ENCODE results near the gene PPP2R2B.

Gene PPP2R2B

GRCh38 chr5:146904890-146905289 lies 26.3 kb upstream of the PPP2R2B start:
- H3K36me3 ChIP-seq: no peaks in the 10 kb centered on the region
- H3K9me3 ChIP-seq: no peaks in the 10 kb centered on the region
- no peak overlapping the region for H3K27ac ChIP-seq
- no peaks in the 10 kb centered on the region for H3K27me3 ChIP-seq
- H3K4me1 ChIP-seq (ENCODE audit: control insufficient read depth in 1 of 2, insufficient read depth in 1 of 2, low read depth in 1 of 2, low read length in 1 of 2): no peaks in the 10 kb centered on the region
- TF ChIP-seq CTCF (IDR thresholded peaks at IDR 0.05): no peak
- H3K4me3 ChIP-seq (ENCODE audit: low read depth in 1 of 2, low read length in 1 of 2): no peak overlapping the region

GRCh38 chr5:146903789-146904188 lies 25.2 kb upstream of the PPP2R2B start:
- Histone ChIP-seq H3K9me3 (no peaks in the 10 kb centered on the region), H3K27me3 (no peaks in the 10 kb centered on the region), H3K4me3 (ENCODE audit: low read depth in 1 of 2, low read length in 1 of 2) (no peak overlapping the region), H3K4me1 (ENCODE audit: control insufficient read depth in 1 of 2, insufficient read depth in 1 of 2, low read depth in 1 of 2, low read length in 1 of 2) (no peaks in the 10 kb centered on the region), H3K27ac (no peak overlapping the region), H3K36me3 (no peaks in the 10 kb centered on the region)
- no peak for TF ChIP-seq CTCF (IDR thresholded peaks at IDR 0.05)

GRCh38 chr5:146902471-146902870 lies 23.9 kb upstream of the PPP2R2B start:
- H3K4me1 ChIP-seq (ENCODE audit: control insufficient read depth in 1 of 2, insufficient read depth in 1 of 2, low read depth in 1 of 2, low read length in 1 of 2): no peaks in the 10 kb centered on the region
- no peaks in the 10 kb centered on the region for H3K36me3 ChIP-seq
- H3K4me3 ChIP-seq (ENCODE audit: low read depth in 1 of 2, low read length in 1 of 2): no peak overlapping the region
- H3K27ac ChIP-seq: no peak overlapping the region
- no peaks in the 10 kb centered on the region for H3K27me3 ChIP-seq
- no peak for TF ChIP-seq CTCF (IDR thresholded peaks at IDR 0.05)
- H3K9me3 ChIP-seq: no peaks in the 10 kb centered on the region

GRCh38 chr5:146897061-146897460 lies 18.5 kb upstream of the PPP2R2B start:
- TF ChIP-seq CTCF (IDR thresholded peaks at IDR 0.05): no peak
- H3K4me3 ChIP-seq (ENCODE audit: low read depth in 1 of 2, low read length in 1 of 2): no peak overlapping the region
- no peak overlapping the region for H3K27ac ChIP-seq
- no peaks in the 10 kb centered on the region for H3K36me3 ChIP-seq
- no peaks in the 10 kb centered on the region for H3K4me1 ChIP-seq (ENCODE audit: control insufficient read depth in 1 of 2, insufficient read depth in 1 of 2, low read depth in 1 of 2, low read length in 1 of 2)
- H3K27me3 ChIP-seq: no peaks in the 10 kb centered on the region
- no peaks in the 10 kb centered on the region for H3K9me3 ChIP-seq

GRCh38 chr5:146894753-146895521 lies 16.4 kb upstream of the PPP2R2B start:
- no peaks in the 10 kb centered on the region for H3K27me3 ChIP-seq
- peaks cover 0 to 4% of the 10 kb centered on the region in 2 experiments for H3K4me1 ChIP-seq (ENCODE audit: control insufficient read depth in 1 of 2, insufficient read depth in 1 of 2, low read depth in 1 of 2, low read length in 1 of 2)
- TF ChIP-seq CTCF (IDR thresholded peaks at IDR 0.05): no peak
- H3K9me3 ChIP-seq: no peaks in the 10 kb centered on the region
- no peaks in the 10 kb centered on the region for H3K36me3 ChIP-seq
- H3K27ac ChIP-seq: no peak overlapping the region
- H3K4me3 ChIP-seq (ENCODE audit: low read depth in 1 of 2, low read length in 1 of 2): no peak overlapping the region

All from neutrophil (primary cell).